Kidney (tissue), 14 donors: ENCODE results near the gene TXNRD1. TPM values are rescaled to one million over a fixed set of nuclear protein-coding genes. Genes with fewer than 3 reads are reported as not detected.
A peak's percentile ranks its signal among the peaks of the same experiment; 100 is the strongest.

Source experiments
- DNase-seq, 5 donors: peaks; one replicate each; pipeline ENCODE4 v3.0.0-alpha.2; 2013 to 2020
- FAIRE-seq: peaks from 2 replicates; lab custom pipeline; 2012; peaks lifted over from hg19 to GRCh38; lab: Jason Lieb, UNC
- H3K27ac ChIP-seq, 2 donors: one replicate each; pipeline ENCODE4 v1.7.0; 2013; ENCODE audit warnings: low read depth in 2 of 2, low read length in 2 of 2, inconsistent platforms in 1 of 2
- H3K27me3 ChIP-seq: one replicate; pipeline ENCODE4 v1.7.1; 2013; ENCODE audit warnings: low read length, inconsistent platforms; ENCODE audit not compliant: control insufficient read depth, insufficient read depth
- H3K36me3 ChIP-seq, 3 donors: one replicate each; pipeline versions ENCODE4 v1.7.0 to v1.7.1; 2013; ENCODE audit warnings: low read length in 3 of 3, control low read depth in 1 of 3, inconsistent platforms in 1 of 3; ENCODE audit not compliant: insufficient read depth in 3 of 3, control insufficient read depth in 2 of 3
- H3K4me1 ChIP-seq, 3 donors: one replicate each; pipeline versions ENCODE4 v1.7.0 to v1.7.1; 2013; ENCODE audit warnings: low read length in 3 of 3, inconsistent platforms in 1 of 3, low read depth in 1 of 3; ENCODE audit not compliant: control insufficient read depth in 2 of 3, insufficient read depth in 2 of 3
- H3K4me3 ChIP-seq, 3 donors: one replicate each; pipeline versions ENCODE4 v1.7.0 to v1.8.1; 2013; ENCODE audit warnings: low read length in 3 of 3, control low read depth in 1 of 3, inconsistent platforms in 1 of 3
- H3K9ac ChIP-seq, 3 donors: one replicate each; pipeline versions ENCODE4 v1.7.0 to v1.7.1; 2013; ENCODE audit warnings: low read length in 3 of 3, control low read depth in 1 of 3, inconsistent platforms in 1 of 3
- H3K9me3 ChIP-seq, 3 donors: one replicate each; pipeline versions ENCODE4 v1.7.0 to v1.7.1; 2013; ENCODE audit warnings: low read length in 3 of 3, control low read depth in 1 of 3, inconsistent platforms in 1 of 3; ENCODE audit not compliant: control insufficient read depth in 2 of 3, insufficient read depth in 1 of 3
- CTCF ChIP-seq: IDR thresholded peaks from 3 replicates; pipeline ENCODE4 v1.5.1; 2012; ENCODE audit warnings: mild to moderate bottlenecking, moderate library complexity, borderline replicate concordance; ENCODE audit not compliant: insufficient read depth; ENCODE audit errors: extremely low read depth
- intact Hi-C: fragments of 100-400 bp; cut with DNase I; formaldehyde crosslinking; loops from one replicate; pipeline ENCODE4 v1.11.1; 2022
- polyA plus RNA-seq: library from polyadenylated mRNA; stranded (reverse); fragments of 350-450 nt; fragmentation: Illumina TruSeq; extraction: RNeasy Lipid Tissue Mini Kit (QIAGEN cat#74804); gene quantifications from one replicate; pipeline ENCODE4 v1.2.3, GENCODE V29; 2014; ENCODE audit warnings: low read depth, low replicate concordance; ENCODE audit not compliant: insufficient read depth
- total RNA-seq: library from RNA; stranded (reverse); fragmentation: NEBNext Ultra II Directional; extraction: Animal tissue kit (Norgen Biotek cat#: 25700); gene quantifications from one replicate; pipeline ENCODE4 v1.2.1, GENCODE V29; 2021
- donor health status: control.
- donor health status: control.
- donor health status: control.
- donor health status: control.
- donor health status: control.
- donor health status: DM: yes; HTN: yes; CAD: no.
- donor health status: Normal renal cell carcinoma (clear cell type).

The TXNRD1 gene
- total and polyA plus RNA-seq, 2 donors from 2014 or later = 45.0 to 73.2 TPM

- DNase-seq = peak in 1 of 5 donors; percentile 11
- Histone ChIP-seq H3K9ac (peak overlapping the region in 1 of 3 donors; percentile 72), H3K27ac (peak overlapping the region; percentile 92 to 97), H3K36me3 (no peaks in the 10 kb centered on the region), H3K27me3 (no peaks in the 10 kb centered on the region), H3K4me3 (peak overlapping the region in 1 of 3 donors; percentile 87), H3K9me3 (no peaks in the 10 kb centered on the region), H3K4me1 (peaks cover 0 to 13% (median 11%) of the 10 kb centered on the region in 3 donors)
- TF ChIP-seq CTCF = no peak
- FAIRE-seq = no peak
- intact Hi-C loops = no loop called here
These were observed 70.3 kb downstream of the TXNRD1 start for GRCh38 chr12:104285740-104286515.

- H3K9ac ChIP-seq = peak overlapping the region; percentile 72 to 89 (median 88)
- peak overlapping the region; percentile 87 to 94 (median 92) for H3K4me3 ChIP-seq
- peaks cover 0 to 13% (median 11%) of the 10 kb centered on the region in 3 donors for H3K4me1 ChIP-seq
- no peaks in the 10 kb centered on the region for H3K27me3 ChIP-seq
- H3K27ac ChIP-seq = peak overlapping the region; percentile 92 to 97
- intact Hi-C loops = no loop called here
- H3K36me3 ChIP-seq = no peaks in the 10 kb centered on the region
- FAIRE-seq (peak; percentile 52), DNase-seq (peak; percentile 93 to 98 (median 96))
- peak; percentile 16 for TF ChIP-seq CTCF
- no peaks in the 10 kb centered on the region for H3K9me3 ChIP-seq
These were observed 71.2 kb downstream of the TXNRD1 start for GRCh38 chr12:104286516-104287482.

- Histone ChIP-seq H3K36me3 (peaks cover 0 to 5% (median 0%) of the 10 kb centered on the region in 3 donors), H3K4me1 (peaks cover 0 to 13% (median 11%) of the 10 kb centered on the region in 3 donors), H3K9ac (peak overlapping the region; percentile 63 to 72 (median 69)), H3K9me3 (no peaks in the 10 kb centered on the region), H3K27me3 (no peaks in the 10 kb centered on the region), H3K27ac (peak overlapping the region; percentile 63 to 75), H3K4me3 (peak overlapping the region; percentile 87 to 94 (median 92))
- FAIRE-seq (no peak), DNase-seq (peak; percentile 89 to 94 (median 93))
- no peak for TF ChIP-seq CTCF
- intact Hi-C loops = no loop called here
These were observed 73.2 kb downstream of the TXNRD1 start for GRCh38 chr12:104288635-104289274.
